PFSK-1 (cell line): Measurements from ENCODE around the gene CPNE9.

ENCODE experiments used
- POLR2AphosphoS5 ChIP-seq: IDR thresholded peaks from 2 replicates; pipeline ENCODE4 v1.6.1; 2012; ENCODE audit warnings: low read depth, mild to moderate bottlenecking, control low read depth, low read length, moderate library complexity
- SIN3A ChIP-seq: IDR thresholded peaks from 2 replicates; pipeline ENCODE4 v1.6.1; 2012; ENCODE audit warnings: mild to moderate bottlenecking, low read length, moderate library complexity, borderline replicate concordance; ENCODE audit not compliant: insufficient read depth
- TAF1 ChIP-seq: IDR thresholded peaks from 2 replicates; pipeline ENCODE4 v1.6.1; 2012; ENCODE audit warnings: low read length, control low read depth, borderline replicate concordance; ENCODE audit not compliant: insufficient read depth
- TF ChIP-seq, protein P1 (sequence below), 2 experiments: IDR thresholded peaks; 2 replicates each; pipeline versions ENCODE4 v1.6.1 to v1.8.0; 2011 to 2012; ENCODE audit warnings: low read depth in 2 of 2, low read length in 2 of 2, control low read depth in 1 of 2, inconsistent platforms in 1 of 2, mild to moderate bottlenecking in 1 of 2, moderate library complexity in 1 of 2; ENCODE audit not compliant: insufficient read depth in 1 of 2

DNA sequence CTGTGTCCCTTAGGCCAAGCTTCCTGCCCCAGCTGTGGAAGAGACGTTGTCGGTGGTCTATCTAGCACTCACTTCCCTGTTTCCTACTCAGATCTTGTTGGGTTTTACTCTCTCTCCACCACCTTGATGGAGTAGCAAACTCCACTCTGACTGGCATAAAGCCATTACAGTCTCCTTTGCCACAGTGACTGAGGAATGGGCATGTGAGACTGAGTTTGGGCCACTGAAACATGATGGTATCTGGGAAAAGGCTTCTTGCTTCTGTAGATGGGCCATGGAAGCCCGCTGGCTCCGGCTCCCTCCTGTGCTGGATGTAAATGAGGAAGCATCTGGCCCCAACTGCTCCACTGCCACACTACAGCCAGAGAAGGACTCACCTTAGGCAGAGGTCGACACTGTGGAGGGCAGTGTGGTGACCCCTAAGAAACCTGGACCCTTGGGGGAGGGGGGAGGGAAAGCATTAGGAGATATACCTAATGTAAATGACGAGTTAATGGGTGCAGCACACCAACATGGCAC, 75.5 kb downstream of the CPNE9 start:
- no peak for TF ChIP-seq POLR2AphosphoS5
- TF ChIP-seq, protein P1, sequence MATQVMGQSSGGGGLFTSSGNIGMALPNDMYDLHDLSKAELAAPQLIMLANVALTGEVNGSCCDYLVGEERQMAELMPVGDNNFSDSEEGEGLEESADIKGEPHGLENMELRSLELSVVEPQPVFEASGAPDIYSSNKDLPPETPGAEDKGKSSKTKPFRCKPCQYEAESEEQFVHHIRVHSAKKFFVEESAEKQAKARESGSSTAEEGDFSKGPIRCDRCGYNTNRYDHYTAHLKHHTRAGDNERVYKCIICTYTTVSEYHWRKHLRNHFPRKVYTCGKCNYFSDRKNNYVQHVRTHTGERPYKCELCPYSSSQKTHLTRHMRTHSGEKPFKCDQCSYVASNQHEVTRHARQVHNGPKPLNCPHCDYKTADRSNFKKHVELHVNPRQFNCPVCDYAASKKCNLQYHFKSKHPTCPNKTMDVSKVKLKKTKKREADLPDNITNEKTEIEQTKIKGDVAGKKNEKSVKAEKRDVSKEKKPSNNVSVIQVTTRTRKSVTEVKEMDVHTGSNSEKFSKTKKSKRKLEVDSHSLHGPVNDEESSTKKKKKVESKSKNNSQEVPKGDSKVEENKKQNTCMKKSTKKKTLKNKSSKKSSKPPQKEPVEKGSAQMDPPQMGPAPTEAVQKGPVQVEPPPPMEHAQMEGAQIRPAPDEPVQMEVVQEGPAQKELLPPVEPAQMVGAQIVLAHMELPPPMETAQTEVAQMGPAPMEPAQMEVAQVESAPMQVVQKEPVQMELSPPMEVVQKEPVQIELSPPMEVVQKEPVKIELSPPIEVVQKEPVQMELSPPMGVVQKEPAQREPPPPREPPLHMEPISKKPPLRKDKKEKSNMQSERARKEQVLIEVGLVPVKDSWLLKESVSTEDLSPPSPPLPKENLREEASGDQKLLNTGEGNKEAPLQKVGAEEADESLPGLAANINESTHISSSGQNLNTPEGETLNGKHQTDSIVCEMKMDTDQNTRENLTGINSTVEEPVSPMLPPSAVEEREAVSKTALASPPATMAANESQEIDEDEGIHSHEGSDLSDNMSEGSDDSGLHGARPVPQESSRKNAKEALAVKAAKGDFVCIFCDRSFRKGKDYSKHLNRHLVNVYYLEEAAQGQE (IDR thresholded peaks at IDR 0.05; ENCODE audit: insufficient read depth in 1 of 2, low read depth in 2 of 2, low read length in 2 of 2): no peak
- TF ChIP-seq TAF1: no peak
- no peak for TF ChIP-seq SIN3A
